Retinal pigment epithelial cell (primary cell): ENCODE measurements around the gene PHYHIPL.

Experiments
- DNase-seq: peaks from one replicate; pipeline ENCODE4 v3.0.0-alpha.2; 2010; ENCODE audit warnings: low read depth
- H3K4me3 ChIP-seq: 2 replicates; pipeline ENCODE4 v1.5.1; 2011; ENCODE audit warnings: mild to moderate bottlenecking, low read length, control low read depth, moderate library complexity
- CTCF ChIP-seq: conservative IDR thresholded peaks from 2 replicates; pipeline ENCODE4 v1.5.1; 2011; ENCODE audit warnings: low read depth, low read length, control low read depth, inconsistent platforms

The PHYHIPL gene

DNA sequence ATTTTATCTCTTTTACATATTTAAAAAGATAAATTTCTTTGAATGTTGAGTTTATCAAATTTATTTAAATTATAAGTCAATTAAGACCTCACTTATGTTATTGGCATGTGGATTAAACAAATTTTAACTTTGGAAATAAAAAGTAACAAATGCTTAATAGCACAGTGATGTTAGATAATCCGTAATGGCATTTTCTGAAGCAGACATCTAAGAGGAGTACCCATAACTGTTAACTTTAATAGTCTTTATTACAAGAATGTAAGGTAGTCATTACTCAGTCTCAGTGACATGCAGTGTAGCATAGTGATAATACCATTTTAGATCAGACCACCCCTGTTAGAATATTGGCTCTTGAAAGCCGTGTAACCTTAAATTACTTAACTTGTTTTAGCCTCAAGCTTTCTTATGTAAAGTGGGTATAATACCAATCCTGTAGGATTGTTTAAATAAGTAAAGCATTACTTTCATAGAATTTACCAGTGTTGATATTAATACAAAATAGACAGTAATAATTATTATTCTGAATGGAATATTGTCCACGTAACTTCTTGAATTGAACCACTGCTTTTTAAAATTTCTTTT lies 4.3 kb downstream of the PHYHIPL start:
- TF ChIP-seq CTCF: no peak
- no peak for DNase-seq
- no peak overlapping the region for H3K4me3 ChIP-seq

DNA sequence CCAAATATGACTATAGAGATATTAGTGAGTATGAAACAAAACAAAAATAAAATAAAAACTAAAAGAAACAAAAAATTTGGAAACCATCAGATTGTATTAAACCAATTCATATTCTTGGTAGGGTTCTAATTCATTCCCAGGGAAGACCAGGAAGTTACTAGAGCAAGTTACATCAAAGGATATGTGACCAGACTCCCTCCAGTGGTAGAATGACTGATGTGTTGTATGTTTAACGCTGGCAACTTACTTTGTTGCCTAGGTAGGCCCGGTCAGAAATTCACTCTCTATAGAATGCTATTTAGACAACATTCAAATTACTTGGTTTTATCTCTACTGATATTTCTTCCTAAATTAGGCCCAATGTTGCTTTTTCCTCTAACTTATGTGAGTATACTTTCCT lies 5.2 kb downstream of the PHYHIPL start:
- TF ChIP-seq CTCF: peak; percentile 71
- peak; percentile 34 for DNase-seq
- H3K4me3 ChIP-seq: no peak overlapping the region

DNA sequence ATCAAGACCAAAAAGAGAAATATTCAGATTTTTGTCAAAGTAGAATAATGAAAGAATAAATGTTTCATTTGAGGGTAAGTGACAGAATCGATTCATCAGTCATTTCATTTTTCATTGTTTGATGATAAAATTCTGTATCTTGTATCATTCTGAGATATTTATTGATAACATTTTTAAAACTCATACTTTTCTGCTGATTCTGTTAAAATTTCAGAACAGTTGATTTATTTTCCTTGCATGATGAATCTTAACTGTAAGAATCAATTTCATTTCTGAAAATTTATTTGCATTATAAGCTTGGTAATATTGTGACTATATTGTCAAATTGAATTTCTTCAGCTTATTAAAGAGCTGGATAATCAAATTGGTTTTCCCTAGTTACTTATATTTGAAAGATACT lies 13.9 kb downstream of the PHYHIPL start:
- no peak for DNase-seq
- TF ChIP-seq CTCF: no peak
- no peak overlapping the region for H3K4me3 ChIP-seq

- TF ChIP-seq CTCF: no peak
- DNase-seq: no peak
- no peak overlapping the region for H3K4me3 ChIP-seq
Observed at GRCh38 chr10:59206204-59206720, 29.8 kb downstream of the PHYHIPL start.

- DNase-seq: no peak
- H3K4me3 ChIP-seq: no peak overlapping the region
- no peak for TF ChIP-seq CTCF
Observed at GRCh38 chr10:59212301-59212798, 35.9 kb downstream of the PHYHIPL start.

DNA sequence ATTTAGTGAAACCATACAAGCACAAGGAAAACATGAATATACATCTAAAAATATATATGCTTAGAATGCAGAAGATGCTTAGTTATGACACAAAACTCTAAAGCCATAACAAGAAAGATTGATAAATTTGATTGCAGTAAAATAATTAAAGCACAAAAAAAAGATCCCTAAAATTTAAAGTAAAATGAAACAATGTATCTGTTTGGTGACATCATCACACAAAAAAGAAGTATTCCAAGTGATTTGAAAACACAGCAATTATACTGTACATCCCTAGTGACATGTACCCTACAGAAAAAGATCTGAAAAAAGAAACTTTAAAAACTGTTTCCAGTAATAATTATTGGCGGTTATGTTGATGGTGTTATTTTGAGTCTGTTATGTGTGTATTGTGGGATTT lies 37.7 kb downstream of the PHYHIPL start:
- no peak for TF ChIP-seq CTCF
- H3K4me3 ChIP-seq: no peak overlapping the region
- no peak for DNase-seq

- TF ChIP-seq CTCF: no peak
Observed at GRCh38 chr10:59216178-59216869, 39.9 kb downstream of the PHYHIPL start.

More at GRCh38 chr10:59216178-59216869, 39.9 kb downstream of the PHYHIPL start:
- DNase-seq: no peak
- H3K4me3 ChIP-seq: no peak overlapping the region
